H9 (cell line): Measurements from ENCODE around the gene MYLK4. TPM values are rescaled to one million over a fixed set of nuclear protein-coding genes. Genes with fewer than 3 reads are reported as not detected.

Source experiments
- DNase-seq: peaks from one replicate; pipeline ENCODE4 v3.0.0-alpha.2; 2017
- H2AFZ ChIP-seq: one replicate; pipeline ENCODE4 v1.6.1; 2013; ENCODE audit warnings: mild to moderate bottlenecking, low read length, control low read depth, moderate library complexity
- H2AK5ac ChIP-seq: 2 replicates; pipeline ENCODE4 v1.6.1; 2013; ENCODE audit warnings: low read length, control low read depth, mixed read lengths; ENCODE audit not compliant: insufficient read length
- H2BK120ac ChIP-seq: one replicate; pipeline ENCODE4 v1.6.1; 2013; ENCODE audit warnings: low read depth, mild to moderate bottlenecking, low read length, control low read depth, inconsistent platforms; ENCODE audit not compliant: poor library complexity, severe bottlenecking
- H2BK12ac ChIP-seq: 2 replicates; pipeline ENCODE4 v1.6.1; 2013; ENCODE audit warnings: low read length, control low read depth, mixed read lengths, low read depth; ENCODE audit not compliant: insufficient read length
- H2BK15ac ChIP-seq: 2 replicates; pipeline ENCODE4 v1.6.1; 2013; ENCODE audit warnings: low read depth, low read length, control low read depth
- H2BK20ac ChIP-seq: one replicate; pipeline ENCODE4 v1.6.1; 2013; ENCODE audit warnings: low read depth, mild to moderate bottlenecking, low read length, control low read depth, inconsistent platforms; ENCODE audit not compliant: poor library complexity, severe bottlenecking
- H2BK5ac ChIP-seq: 2 replicates; pipeline ENCODE4 v1.6.1; 2013; ENCODE audit warnings: low read length, control low read depth, mixed read lengths; ENCODE audit not compliant: insufficient read length
- H3K14ac ChIP-seq: 2 replicates; pipeline ENCODE4 v1.6.1; 2013; ENCODE audit warnings: low read length, control low read depth; ENCODE audit not compliant: insufficient read depth
- H3K18ac ChIP-seq: 2 replicates; pipeline ENCODE4 v1.6.1; 2013; ENCODE audit warnings: low read depth, mild to moderate bottlenecking, mixed read lengths, low read length, control low read depth; ENCODE audit not compliant: insufficient read length
- H3K23ac ChIP-seq: 2 replicates; pipeline ENCODE4 v1.6.1; 2013; ENCODE audit warnings: low read length, control low read depth, mixed read lengths, low read depth; ENCODE audit not compliant: insufficient read length
- H3K23me2 ChIP-seq: 2 replicates; pipeline ENCODE4 v1.6.1; 2013; ENCODE audit warnings: low read depth, mild to moderate bottlenecking, mixed read lengths, low read length, control low read depth; ENCODE audit not compliant: insufficient read length, poor library complexity, severe bottlenecking
- H3K27ac ChIP-seq: 2 replicates; pipeline ENCODE4 v1.5.1; 2013; ENCODE audit warnings: low read length, control low read depth, mixed read lengths, low read depth; ENCODE audit not compliant: insufficient read length
- H3K27me3 ChIP-seq: 2 replicates; pipeline ENCODE4 v1.6.1; 2013; ENCODE audit warnings: low read length, control low read depth, inconsistent platforms; ENCODE audit not compliant: insufficient read depth
- H3K4ac ChIP-seq: 2 replicates; pipeline ENCODE4 v1.6.1; 2013; ENCODE audit warnings: low read depth, mild to moderate bottlenecking, control low read depth, inconsistent platforms, low read length, moderate library complexity
- H3K4me1 ChIP-seq: 2 replicates; pipeline ENCODE4 v1.6.1; 2013; ENCODE audit warnings: low read length, control low read depth, inconsistent platforms; ENCODE audit not compliant: insufficient read depth
- H3K4me2 ChIP-seq: 2 replicates; pipeline ENCODE4 v1.6.1; 2013; ENCODE audit warnings: low read length, control low read depth, mixed read lengths; ENCODE audit not compliant: insufficient read length, insufficient read depth
- H3K56ac ChIP-seq: 2 replicates; pipeline ENCODE4 v1.6.1; 2013; ENCODE audit warnings: low read depth, mild to moderate bottlenecking, mixed read lengths, low read length, control low read depth; ENCODE audit not compliant: insufficient read length
- H3K79me1 ChIP-seq: 2 replicates; pipeline ENCODE4 v1.6.1; 2013; ENCODE audit warnings: low read depth, mild to moderate bottlenecking, moderate library complexity, low read length, control low read depth, inconsistent platforms; ENCODE audit not compliant: insufficient read depth, poor library complexity, severe bottlenecking
- H3K79me2 ChIP-seq: 2 replicates; pipeline ENCODE4 v1.6.1; 2013; ENCODE audit warnings: low read length, control low read depth, inconsistent platforms; ENCODE audit not compliant: insufficient read depth
- H3K9ac ChIP-seq: 2 replicates; pipeline ENCODE4 v1.6.1; 2013; ENCODE audit warnings: low read length, control low read depth, mixed read lengths; ENCODE audit not compliant: insufficient read length; ENCODE audit errors: extremely low read depth
- H3K9me3 ChIP-seq: one replicate; pipeline ENCODE4 v1.6.1; 2013; ENCODE audit warnings: low read depth, low read length, inconsistent platforms; ENCODE audit not compliant: control insufficient read depth
- H3T11ph ChIP-seq: one replicate; pipeline ENCODE4 v1.6.1; 2013; ENCODE audit warnings: mild to moderate bottlenecking, low read length, control low read depth, inconsistent platforms
- H4K20me1 ChIP-seq: one replicate; pipeline ENCODE4 v1.6.1; 2013; ENCODE audit not compliant: control insufficient read depth, insufficient read length, insufficient read depth
- H4K5ac ChIP-seq: 2 replicates; pipeline ENCODE4 v1.6.1; 2013; ENCODE audit warnings: low read depth, mild to moderate bottlenecking, mixed read lengths, low read length, control low read depth; ENCODE audit not compliant: insufficient read length
- H4K8ac ChIP-seq: replicated peaks from 2 replicates; pipeline ENCODE4 v1.6.1; 2013; ENCODE audit warnings: low read length, control low read depth, mixed read lengths, low read depth; ENCODE audit not compliant: insufficient read length
- H4K91ac ChIP-seq: 2 replicates; pipeline ENCODE4 v1.6.1; 2013; ENCODE audit warnings: low read depth, mild to moderate bottlenecking, moderate library complexity, mixed read lengths, low read length, control low read depth; ENCODE audit not compliant: insufficient read length
- H3K27ac Mint-ChIP-seq, 3 experiments: 2 replicates in 2 of 3; 3 replicates in 1 of 3; pipeline ENCODE4 v1.8.0; 2020 to 2021; ENCODE audit warnings: mixed read lengths in 3 of 3, mild to moderate bottlenecking in 1 of 3, moderate library complexity in 1 of 3
- H3K27me3 Mint-ChIP-seq: 2 replicates; pipeline ENCODE4 v1.8.0; 2021; ENCODE audit warnings: low read depth, mild to moderate bottlenecking, moderate library complexity, mixed read lengths
- H3K36me3 Mint-ChIP-seq, 3 experiments: 2 replicates in 2 of 3; 3 replicates in 1 of 3; pipeline ENCODE4 v1.8.0; 2020 to 2021; ENCODE audit warnings: low read depth in 3 of 3, mixed read lengths in 3 of 3; ENCODE audit not compliant: insufficient read depth in 1 of 3
- H3K4me1 Mint-ChIP-seq, 2 experiments: 2 replicates each; pipeline ENCODE4 v1.8.0; 2020; ENCODE audit warnings: mixed read lengths in 2 of 2
- H3K4me3 Mint-ChIP-seq, 2 experiments: 2 replicates in 1 of 2; 3 replicates in 1 of 2; pipeline ENCODE4 v1.8.0; 2020 to 2021; ENCODE audit warnings: mild to moderate bottlenecking in 2 of 2, mixed read lengths in 2 of 2, moderate library complexity in 1 of 2
- H3K9me3 Mint-ChIP-seq, 2 experiments: 2 replicates in 1 of 2; 3 replicates in 1 of 2; pipeline ENCODE4 v1.8.0; 2020; ENCODE audit warnings: mild to moderate bottlenecking in 2 of 2, mixed read lengths in 2 of 2, moderate library complexity in 1 of 2
- WGBS: extraction: QIAGEN DNeasy Blood & Tissue Kit; methylation state at CpG from one replicate; pipeline ENCODE4 v1.1.7; 2013; ENCODE audit warnings: missing lambda C conversion rate, low lambda C conversion rate, mixed read lengths; ENCODE audit not compliant: insufficient read length; ENCODE audit errors: extremely low coverage; 5-methylcytosine and 5-hydroxymethylcytosine counted together
- total RNA-seq: library from RNA; stranded (reverse); gene quantifications from 2 replicates; pipeline ENCODE4 v1.2.1, GENCODE V29; 2021
- TF ChIP-seq, protein P1 (sequence below): fragments of 200-600 bp; sonication (generic); conservative IDR thresholded peaks from 3 replicates; pipeline ENCODE4 v1.8.0; 2021; ENCODE audit warnings: antibody characterized with exemption, mild to moderate bottlenecking

The MYLK4 gene
- total RNA-seq, 1 experiment from 2014 or later, result 0.28 TPM

DNA sequence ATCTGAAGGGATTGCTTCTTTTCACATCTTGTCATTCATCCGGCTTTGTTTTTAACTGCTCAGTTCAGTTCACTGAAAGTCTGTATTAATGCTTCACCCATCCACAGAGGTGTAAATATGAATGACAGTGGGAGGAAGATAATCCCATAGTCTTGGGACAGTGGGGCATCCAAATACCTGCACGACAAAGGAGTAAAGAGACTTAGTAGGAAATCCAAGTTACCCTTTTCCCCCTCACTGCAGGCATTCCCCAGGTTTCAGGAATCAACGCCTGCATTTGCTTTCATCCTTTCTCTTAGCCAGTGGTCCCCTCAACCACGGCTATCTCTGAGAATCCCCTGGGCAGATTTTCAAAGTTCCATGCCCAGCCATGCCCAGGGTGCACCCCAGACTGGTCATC lies 110.2 kb downstream of the MYLK4 start:
- H3K27me3 Mint-ChIP-seq, result peaks cover 17% of the 10 kb centered on the region
- Histone ChIP-seq H2AFZ (no peak overlapping the region), H4K5ac (no peak overlapping the region), H3K18ac (no peak overlapping the region), H3T11ph (no peak overlapping the region), H3K56ac (no peak overlapping the region), H2BK120ac (no peak overlapping the region), H3K79me2 (no peaks in the 10 kb centered on the region), H2BK20ac (no peak overlapping the region), H4K20me1 (no peaks in the 10 kb centered on the region), H3K4ac (no peak overlapping the region), H2AK5ac (no peak overlapping the region), H3K9ac (no peak overlapping the region), H3K27ac (no peak overlapping the region), H2BK12ac (no peak overlapping the region), H3K14ac (no peak overlapping the region), H4K91ac (no peak overlapping the region), H3K23ac (no peak overlapping the region), H2BK15ac (no peak overlapping the region), H4K8ac (no peak overlapping the region), H2BK5ac (no peak overlapping the region), H3K4me2 (no peak overlapping the region), H3K23me2 (no peaks in the 10 kb centered on the region), H3K79me1 (no peaks in the 10 kb centered on the region), H3K27me3 (no peaks in the 10 kb centered on the region), H3K9me3 (no peaks in the 10 kb centered on the region), H3K4me1 (peaks cover 10% of the 10 kb centered on the region; the same call in 1 of the 2 replicates)
- peaks cover 27 to 30% of the 10 kb centered on the region in 2 experiments for H3K4me1 Mint-ChIP-seq
- TF ChIP-seq, protein P1, sequence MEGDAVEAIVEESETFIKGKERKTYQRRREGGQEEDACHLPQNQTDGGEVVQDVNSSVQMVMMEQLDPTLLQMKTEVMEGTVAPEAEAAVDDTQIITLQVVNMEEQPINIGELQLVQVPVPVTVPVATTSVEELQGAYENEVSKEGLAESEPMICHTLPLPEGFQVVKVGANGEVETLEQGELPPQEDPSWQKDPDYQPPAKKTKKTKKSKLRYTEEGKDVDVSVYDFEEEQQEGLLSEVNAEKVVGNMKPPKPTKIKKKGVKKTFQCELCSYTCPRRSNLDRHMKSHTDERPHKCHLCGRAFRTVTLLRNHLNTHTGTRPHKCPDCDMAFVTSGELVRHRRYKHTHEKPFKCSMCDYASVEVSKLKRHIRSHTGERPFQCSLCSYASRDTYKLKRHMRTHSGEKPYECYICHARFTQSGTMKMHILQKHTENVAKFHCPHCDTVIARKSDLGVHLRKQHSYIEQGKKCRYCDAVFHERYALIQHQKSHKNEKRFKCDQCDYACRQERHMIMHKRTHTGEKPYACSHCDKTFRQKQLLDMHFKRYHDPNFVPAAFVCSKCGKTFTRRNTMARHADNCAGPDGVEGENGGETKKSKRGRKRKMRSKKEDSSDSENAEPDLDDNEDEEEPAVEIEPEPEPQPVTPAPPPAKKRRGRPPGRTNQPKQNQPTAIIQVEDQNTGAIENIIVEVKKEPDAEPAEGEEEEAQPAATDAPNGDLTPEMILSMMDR, result no peak
- no CpG with 5 or more reads among the region's 4 CpGs for WGBS
- no peak for DNase-seq
- H3K9me3 Mint-ChIP-seq, result no peaks in the 10 kb centered on the region
- H3K36me3 Mint-ChIP-seq, result peaks cover 3 to 11% (median 6%) of the 10 kb centered on the region in 3 experiments; a peak in 3 of 7 replicates
- H3K4me3 Mint-ChIP-seq, result no peak overlapping the region; a peak in 1 of 5 replicates
- H3K27ac Mint-ChIP-seq, result peak overlapping the region in 2 of 3 experiments; percentile 16; a peak in 4 of 7 replicates
